Measurements from ENCODE around the gene DCXR.

DCXR gene

DNA sequence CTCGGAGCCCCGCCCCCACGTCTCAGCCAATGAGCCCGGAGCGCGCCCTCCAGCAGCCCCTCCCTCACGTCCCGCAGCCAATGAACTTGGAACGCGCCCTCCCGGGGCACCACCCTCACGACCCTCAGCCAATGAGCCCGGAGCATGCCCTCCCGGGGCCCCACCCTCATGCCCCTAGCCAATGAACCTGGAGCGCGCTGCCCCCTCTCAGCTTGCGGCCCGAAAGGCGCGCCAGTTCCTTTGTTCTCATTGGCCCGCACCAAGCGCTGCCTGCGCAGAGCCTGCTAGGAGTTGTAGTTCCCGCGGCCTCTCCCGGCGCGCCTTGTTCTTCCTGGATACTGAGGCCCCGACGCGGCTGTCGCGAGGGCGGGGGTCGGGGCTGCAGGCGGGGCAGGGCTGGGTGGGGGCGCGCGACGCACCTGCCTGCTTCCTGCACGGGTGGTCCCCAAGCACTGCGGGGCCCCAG lies 14.5 kb downstream of the DCXR start, which contains the start of gene LRRC45:
Gene LRRC45, plus strand, starts transcription at position 325 of the 466 bp plus-strand sequence. CDS start 339 bp downstream, outside the sequence.
- DNase-seq (ENCODE audit: low read depth in 2 of 2), result peak; percentile 99 to 100

DNA sequence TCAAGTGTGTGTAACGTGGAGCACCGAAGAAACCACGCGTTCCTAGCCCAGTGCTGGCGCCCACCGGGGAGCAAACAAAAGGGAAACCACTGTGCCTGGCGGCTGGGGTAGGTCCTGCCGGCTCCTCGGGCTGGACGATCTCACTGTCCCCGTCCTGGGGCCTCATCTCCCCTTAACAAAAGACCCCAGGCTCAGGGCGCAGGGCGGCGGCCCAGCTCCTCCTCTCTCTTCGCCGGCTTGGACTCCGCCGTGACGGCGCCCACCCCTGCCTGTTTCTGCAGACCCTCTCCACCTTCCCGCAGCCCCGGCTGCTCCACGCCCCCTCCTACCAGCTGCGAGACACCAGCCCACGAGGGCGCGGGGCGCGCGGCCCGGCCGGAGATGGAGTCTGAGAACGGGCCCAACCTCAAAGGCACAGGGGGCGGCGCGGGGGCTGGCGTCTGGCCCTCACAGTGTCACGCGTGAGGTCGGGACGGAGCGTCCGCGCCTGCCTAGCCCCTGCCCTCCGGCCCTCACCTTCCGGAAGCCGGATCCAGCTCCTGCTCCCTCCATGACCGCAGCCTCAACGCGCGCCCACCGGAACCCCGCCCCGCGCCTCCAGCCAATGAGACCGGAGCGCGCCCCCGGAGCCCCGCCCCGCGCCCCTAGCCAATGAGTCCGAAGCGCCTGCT lies 15.1 kb downstream of the DCXR start, which contains the start of gene CENPX:
Gene CENPX, minus strand, starts transcription at position 569 of the 671 bp plus-strand sequence. Its CDS starts 17 bp downstream, at position 552.
- DNase-seq (ENCODE audit: low read depth in 2 of 2), result no peak

GRCh38 chr17:82021900-82022309 lies 15.6 kb downstream of the DCXR start:
- no peak for DNase-seq (ENCODE audit: low read depth in 2 of 2)

DNA sequence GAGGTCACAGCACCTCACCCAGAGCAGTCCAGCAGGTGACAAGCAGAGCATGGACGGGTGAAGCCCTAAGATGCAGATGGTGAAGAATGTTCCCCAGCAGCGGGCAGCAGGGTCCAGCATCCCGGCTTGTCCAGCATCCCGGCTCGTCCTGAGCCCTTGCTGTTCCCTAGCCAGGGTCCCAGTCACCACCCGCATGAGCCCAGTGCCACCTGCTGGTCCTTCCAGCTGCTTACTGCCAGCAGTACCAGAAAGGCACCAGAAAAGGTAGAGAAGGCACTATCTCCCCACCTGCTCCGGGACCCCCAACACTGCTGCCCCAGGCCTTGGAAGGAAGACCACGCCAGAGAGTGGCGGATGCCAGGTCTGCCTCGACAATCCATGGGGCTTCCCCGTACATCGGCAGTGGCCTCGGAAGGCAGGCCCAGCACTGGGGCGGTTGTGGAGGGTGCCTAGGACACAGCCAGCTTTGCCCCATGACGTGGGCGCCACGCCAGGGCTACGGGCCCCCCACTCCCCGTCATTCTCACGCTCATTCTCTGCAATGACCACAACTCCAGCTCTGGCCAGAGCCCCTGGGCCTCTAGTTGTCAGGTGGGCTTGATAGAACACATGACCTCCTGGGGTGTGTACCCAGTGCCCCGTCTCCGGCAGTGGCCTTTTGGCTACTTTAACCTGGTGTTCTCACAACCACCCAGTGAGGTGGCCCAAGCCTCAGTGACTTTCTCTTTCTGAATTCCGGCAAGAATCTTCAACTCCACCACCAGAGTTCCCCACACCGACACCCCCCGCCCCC lies 16.2 kb downstream of the DCXR start:
- peak in 1 of 2 donors; percentile 35 for DNase-seq (ENCODE audit: low read depth in 2 of 2)

DNA sequence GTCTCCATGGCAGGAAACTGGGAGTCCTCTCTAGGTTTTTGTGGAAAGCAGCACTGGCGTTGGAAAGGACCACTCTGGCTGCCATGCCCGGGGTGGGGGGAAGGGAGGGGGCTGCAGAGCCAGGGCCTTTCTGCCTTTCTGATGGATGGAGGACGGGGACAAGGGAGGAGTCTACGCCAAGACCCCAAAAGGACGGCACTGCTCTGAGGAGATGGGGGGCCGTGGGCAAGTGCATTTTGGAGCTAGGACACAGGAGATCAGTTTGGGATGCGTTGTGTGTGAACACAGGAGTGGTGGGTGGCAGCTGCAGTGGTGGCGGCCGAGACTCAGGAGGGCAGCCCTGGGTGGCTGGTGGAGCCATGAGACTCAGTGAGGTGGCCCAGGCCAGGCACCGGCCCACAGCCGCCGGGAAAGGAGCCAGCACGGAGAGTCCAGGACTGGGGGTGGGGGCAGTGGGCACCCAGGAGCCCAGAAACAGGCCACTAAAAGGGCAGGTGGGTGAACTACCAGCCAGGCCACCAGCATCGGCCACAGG lies 16.9 kb downstream of the DCXR start:
- no peak for DNase-seq (ENCODE audit: low read depth in 2 of 2)

DNA sequence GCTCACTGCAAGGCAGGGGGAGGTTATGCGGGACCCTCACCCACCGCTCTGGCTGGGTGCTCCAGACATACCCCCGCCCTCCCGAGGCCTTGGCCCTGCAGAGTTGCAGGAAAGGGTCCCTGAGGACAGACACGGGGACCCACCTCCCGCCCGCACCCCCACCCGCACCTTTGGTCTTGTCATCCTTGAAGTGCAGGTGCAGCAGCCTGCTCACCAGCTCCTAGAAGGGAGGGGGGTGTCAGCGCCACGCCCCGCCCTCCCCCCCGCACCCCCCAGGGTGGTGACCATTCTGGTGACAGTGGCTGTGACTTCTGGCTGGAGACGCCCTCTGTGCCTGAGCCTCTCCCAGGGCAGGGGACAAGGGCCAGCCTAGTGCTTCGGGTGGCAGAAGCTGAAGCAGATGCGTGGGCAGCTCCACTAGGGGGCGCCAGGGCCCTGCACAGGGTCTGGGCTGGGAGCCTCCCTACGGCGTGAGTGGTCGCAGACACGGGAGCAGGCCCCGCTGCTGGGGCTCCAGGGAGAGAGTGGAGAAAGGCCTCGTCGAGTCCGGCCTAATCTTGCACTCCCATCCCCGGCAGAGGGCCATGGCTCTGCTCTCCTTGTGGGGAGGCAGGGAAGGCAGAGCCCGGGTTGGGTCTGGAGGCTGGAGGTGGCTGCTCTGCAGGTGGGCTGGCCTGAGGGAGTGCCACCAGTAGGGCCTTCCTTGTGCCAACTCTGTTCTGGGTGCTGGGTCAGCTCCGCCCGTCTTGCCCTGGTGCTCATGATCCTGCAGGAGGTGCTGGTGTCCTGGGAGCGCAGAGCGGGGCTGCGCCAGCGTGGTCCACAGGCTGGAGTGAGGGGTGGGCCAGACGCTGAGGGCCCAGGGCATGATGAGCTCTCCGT lies 17.6 kb downstream of the DCXR start:
- DNase-seq (ENCODE audit: low read depth in 2 of 2), result peak; percentile 45 to 69

- no peak for DNase-seq (ENCODE audit: low read depth in 2 of 2)
Observed at GRCh38 chr17:82018989-82019689, 18.4 kb downstream of the DCXR start.

DNA sequence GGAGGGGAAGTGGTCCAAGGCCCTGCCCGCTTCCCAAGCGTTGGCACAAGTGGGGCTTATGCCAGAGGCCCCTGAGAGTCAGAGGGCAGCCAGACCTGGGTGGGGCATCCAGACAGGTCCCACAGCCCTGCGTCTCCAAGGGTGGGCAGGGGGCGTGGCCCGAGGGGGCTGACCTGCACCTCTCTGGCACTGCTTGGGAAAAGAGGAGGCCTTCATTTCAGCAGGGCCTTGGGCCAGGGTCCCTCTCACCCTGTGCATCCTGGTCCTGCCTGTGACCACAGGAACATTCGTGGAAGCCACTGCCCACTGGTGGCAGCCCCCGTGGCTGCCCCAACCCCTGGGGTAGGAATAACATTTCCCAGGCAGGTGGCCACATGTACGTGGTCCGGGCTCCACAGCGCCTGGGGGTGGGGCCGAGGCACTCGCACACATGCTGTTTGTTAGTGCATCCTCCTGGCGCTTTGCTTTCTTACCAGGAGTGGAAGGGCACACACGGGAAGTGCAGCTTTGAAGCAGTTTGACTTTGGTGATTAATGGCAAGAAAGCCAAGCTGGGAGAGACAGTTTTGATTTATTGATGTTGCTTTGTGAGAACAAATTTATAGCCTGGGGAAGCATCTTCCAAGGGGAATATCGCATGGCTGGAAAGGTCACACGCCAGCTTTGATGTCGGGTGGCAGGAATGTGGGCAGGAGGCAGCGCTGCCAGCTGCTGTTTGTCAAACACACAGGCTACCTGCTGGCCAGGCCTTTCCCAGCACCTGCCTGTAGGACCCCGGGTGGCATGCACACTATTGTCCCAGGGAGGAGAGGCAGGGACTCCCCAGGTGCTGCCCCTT lies 19.1 kb downstream of the DCXR start:
- no peak for DNase-seq (ENCODE audit: low read depth in 2 of 2)

- no peak for DNase-seq (ENCODE audit: low read depth in 2 of 2)
Observed at GRCh38 chr17:82017612-82018151, 19.8 kb downstream of the DCXR start.

- DNase-seq (ENCODE audit: low read depth in 2 of 2), result no peak
Observed at GRCh38 chr17:82016875-82017459, 20.5 kb downstream of the DCXR start.

GRCh38 chr17:82016061-82016874 lies 21.2 kb downstream of the DCXR start:
- DNase-seq (ENCODE audit: low read depth in 2 of 2), result no peak

DNA sequence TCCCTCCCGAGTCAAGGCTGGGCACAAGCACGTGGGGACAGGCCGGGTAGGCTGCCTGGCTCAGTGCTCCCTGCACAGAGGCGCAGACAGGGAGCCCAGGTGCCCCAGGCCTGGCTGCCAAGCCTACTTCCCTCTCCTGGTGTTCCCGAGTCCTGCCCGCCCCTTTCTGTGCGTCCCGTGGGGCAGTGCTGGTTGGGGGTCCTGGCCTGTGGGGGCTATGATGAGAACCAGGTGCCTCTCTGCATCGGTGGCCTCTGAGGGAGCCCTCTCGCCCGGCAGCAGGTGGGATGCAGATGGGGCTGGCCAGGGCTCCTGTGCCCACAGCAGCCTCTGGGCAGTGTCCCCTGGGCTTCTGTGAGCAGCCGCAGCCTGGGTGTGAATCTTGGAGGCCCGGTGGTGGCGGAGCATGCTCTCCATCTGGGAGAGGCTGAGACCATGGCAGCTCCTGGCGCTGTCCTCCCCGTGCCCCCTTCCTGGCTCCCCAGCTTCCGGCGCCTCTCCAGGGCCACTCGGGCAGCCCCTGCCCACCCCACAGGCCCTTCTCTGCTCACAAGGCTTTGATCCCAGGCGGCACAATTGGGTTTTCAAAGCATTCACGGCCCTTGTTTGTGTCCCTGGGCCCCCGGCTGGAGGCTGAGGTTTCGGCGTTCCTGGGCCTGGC lies 22.1 kb downstream of the DCXR start:
- no peak for DNase-seq (ENCODE audit: low read depth in 2 of 2)

DNA sequence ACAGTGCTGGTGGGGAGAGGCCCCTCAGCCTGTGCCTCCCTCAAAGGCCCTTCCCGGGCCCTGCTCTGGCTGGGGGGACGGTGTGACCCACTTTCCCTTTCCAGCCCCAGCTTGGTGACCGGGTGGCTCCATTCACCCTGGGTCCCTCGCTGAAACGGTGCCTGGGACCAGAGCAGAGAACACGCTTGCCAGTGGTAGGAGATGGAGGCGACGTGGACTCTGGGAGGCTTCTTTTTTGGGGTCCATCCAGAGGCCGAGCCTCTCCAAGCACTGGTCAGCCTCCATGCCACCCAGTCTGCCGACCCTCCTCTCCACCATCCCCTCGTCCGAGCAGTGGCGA lies 22.6 kb downstream of the DCXR start:
- no peak for DNase-seq (ENCODE audit: low read depth in 2 of 2)

DNA sequence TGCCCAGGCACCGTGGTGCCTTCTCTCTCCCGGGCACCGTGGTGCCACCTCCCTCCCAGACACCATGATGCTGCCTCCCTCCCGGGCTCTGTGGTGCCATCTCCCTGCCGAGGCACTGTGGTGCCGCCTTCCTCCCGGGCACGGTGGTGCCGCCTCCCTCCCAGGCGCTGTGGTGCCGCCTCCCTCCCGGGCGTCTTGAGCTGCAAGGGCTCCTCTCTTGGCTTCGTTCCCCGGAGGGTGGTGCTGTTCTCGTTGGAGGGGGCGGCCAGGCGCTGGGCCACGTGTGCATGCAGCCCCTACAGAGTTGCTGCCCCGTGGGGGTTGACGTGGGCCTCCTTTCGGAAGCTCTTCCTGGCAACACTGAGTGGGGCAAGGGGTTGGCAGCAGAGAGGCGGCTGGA lies 23.1 kb downstream of the DCXR start:
- no peak for DNase-seq (ENCODE audit: low read depth in 2 of 2)

- DNase-seq (ENCODE audit: low read depth in 2 of 2), result no peak
Observed at GRCh38 chr17:82013772-82014321, 23.6 kb downstream of the DCXR start.

- no peak for DNase-seq (ENCODE audit: low read depth in 2 of 2)
Observed at GRCh38 chr17:82013341-82013740, 24.2 kb downstream of the DCXR start.

DNA sequence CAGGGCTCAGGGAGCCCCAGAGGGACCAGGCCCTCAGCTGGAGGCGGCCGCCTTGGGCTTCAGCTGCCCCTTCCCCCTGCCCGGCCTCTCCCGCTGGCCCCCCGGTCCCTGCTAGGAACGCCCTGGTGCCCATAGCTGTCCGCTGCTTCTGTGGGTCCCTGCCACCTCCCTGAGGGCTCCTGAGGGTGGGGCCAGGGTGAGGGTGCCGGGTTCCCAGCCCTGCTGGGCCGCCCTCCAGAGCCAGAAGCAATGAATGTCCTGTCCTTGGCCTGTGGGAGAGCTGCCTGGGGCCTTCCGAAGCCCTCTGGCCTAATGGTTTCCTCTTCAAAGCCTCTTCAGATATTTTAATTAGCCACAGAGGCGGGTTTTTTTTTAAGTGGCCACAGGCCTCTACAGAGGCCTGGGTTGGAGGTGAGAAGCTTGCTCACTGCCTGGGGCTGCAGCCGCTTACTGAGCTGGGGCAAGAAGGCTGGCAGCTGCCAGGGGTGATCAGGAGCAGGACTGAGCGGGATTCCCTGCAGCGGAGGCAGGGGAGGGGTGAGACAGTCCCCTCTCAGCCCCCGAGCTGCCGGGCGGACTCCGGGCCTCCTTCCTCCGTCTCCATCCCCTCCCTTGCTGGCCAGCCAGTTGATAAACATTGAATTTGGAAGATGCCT lies 24.7 kb downstream of the DCXR start:
- no peak for DNase-seq (ENCODE audit: low read depth in 2 of 2)
